Activated CD8-positive, alpha-beta memory T cell treated with anti-CD3 and anti-CD28 coated beads for 36 hours (primary cell): ENCODE measurements around the gene AMN1. TPM values are rescaled to one million over a fixed set of nuclear protein-coding genes. Genes with fewer than 3 reads are reported as not detected.
"Not testable (repeated sequence)": the region's sequence is repeated elsewhere in the genome, so short reads cannot be mapped to it uniquely, and the experiment has no call there.

ENCODE experiments used
- CTCF ChIA-PET: fragments of 350-600 bp; sonication (Branson Sonifier 250); formaldehyde crosslinking; loops from one replicate; lab custom pipeline; 2021; ENCODE audit warnings: antibody characterized with exemption; lab: Charles Lee
- POLR2A ChIA-PET: fragments of 350-600 bp; sonication (Branson Sonifier 250); formaldehyde crosslinking; loops from one replicate; lab custom pipeline; 2021; ENCODE audit warnings: antibody characterized with exemption; lab: Charles Lee
- total RNA-seq, 2 experiments: library from RNA; stranded (reverse); gene quantifications; one replicate each; pipeline ENCODE4 v1.2.3, GENCODE V29; 2021

Gene AMN1
- total RNA-seq, 2 experiments from 2014 or later: 2.4 to 2.7 TPM

- ChIA-PET POLR2A (no interaction called here), CTCF (no interaction called here)
Observed at GRCh38 chr12:31710021-31710818, 18.6 kb downstream of the AMN1 start.

GRCh38 chr12:31708118-31708517, 20.7 kb downstream of the AMN1 start:
- CTCF ChIA-PET, POLR2A ChIA-PET: not testable (repeated sequence)

GRCh38 chr12:31705621-31706020, 23.2 kb downstream of the AMN1 start:
- POLR2A ChIA-PET: no interaction called here
- CTCF ChIA-PET: no interaction called here

- ChIA-PET CTCF (interaction anchor here (0.6 kb wide), 1 partner anchor 307 kb away, joined by 3 read pairs; no protein-coding TSS in a partner anchor), POLR2A (no interaction called here)
Observed at GRCh38 chr12:31702047-31702446, 26.8 kb downstream of the AMN1 start.

- CTCF ChIA-PET: not testable (repeated sequence)
Observed at GRCh38 chr12:31689921-31690320, 38.9 kb downstream of the AMN1 start.

GRCh38 chr12:31687101-31687527, 41.7 kb downstream of the AMN1 start:
- ChIA-PET POLR2A (no interaction called here), CTCF (no interaction called here)

More at GRCh38 chr12:31689921-31690320, 38.9 kb downstream of the AMN1 start:
- POLR2A ChIA-PET: not testable (repeated sequence)

- ChIA-PET CTCF (interaction anchor here (0.6 to 1.3 kb wide), 3 partner anchors 9 to 165 kb away, joined by 3 to 4 read pairs (median 3); no protein-coding TSS in a partner anchor), POLR2A (interaction anchor here (0.6 kb wide), 2 partner anchors 12 to 623 kb away, joined by 4 to 5 read pairs; no protein-coding TSS in a partner anchor)
Observed at GRCh38 chr12:31685801-31686200, 43.0 kb downstream of the AMN1 start.

GRCh38 chr12:31682136-31682962, 46.5 kb downstream of the AMN1 start:
- POLR2A ChIA-PET: interaction anchor here (0.6 kb wide), 1 partner anchor 720 kb away, joined by 6 read pairs; no protein-coding TSS in a partner anchor

GRCh38 chr12:31672521-31672920, 56.3 kb downstream of the AMN1 start:
- ChIA-PET CTCF (no interaction called here), POLR2A (no interaction called here)

More at GRCh38 chr12:31682136-31682962, 46.5 kb downstream of the AMN1 start:
- CTCF ChIA-PET: interaction anchor here (0.6 to 1.6 kb wide), 7 partner anchors 20 to 379 kb away, joined by 3 to 5 read pairs (median 3); no protein-coding TSS in a partner anchor

- CTCF ChIA-PET: not testable (repeated sequence)
- POLR2A ChIA-PET: interaction anchor here (0.6 kb wide), 1 partner anchor 410 kb away, joined by 5 read pairs; no protein-coding TSS in a partner anchor
Observed at GRCh38 chr12:31669582-31669981, 59.2 kb downstream of the AMN1 start.

- POLR2A ChIA-PET: interaction anchor here (0.6 kb wide), 1 partner anchor 411 kb away, joined by 5 read pairs; no protein-coding TSS in a partner anchor
- CTCF ChIA-PET: no interaction called here
Observed at GRCh38 chr12:31669020-31669419, 59.8 kb downstream of the AMN1 start.

- ChIA-PET POLR2A (no interaction called here), CTCF (interaction anchor here (0.7 kb wide), 1 partner anchor 264 kb away, joined by 3 read pairs; no protein-coding TSS in a partner anchor)
Observed at GRCh38 chr12:31664038-31664437, 64.8 kb downstream of the AMN1 start.

GRCh38 chr12:31663576-31663975, 65.2 kb downstream of the AMN1 start:
- ChIA-PET POLR2A (no interaction called here), CTCF (interaction anchor here (1.5 kb wide), 1 partner anchor 19 kb away, joined by 4 read pairs; no protein-coding TSS in a partner anchor)

GRCh38 chr12:31662176-31662849, 66.5 kb downstream of the AMN1 start:
- ChIA-PET POLR2A (no interaction called here), CTCF (interaction anchor here (0.6 to 1.5 kb wide), 4 partner anchors 20 to 342 kb away, joined by 3 to 4 read pairs (median 3); no protein-coding TSS in a partner anchor)

GRCh38 chr12:31659087-31659942, 69.5 kb downstream of the AMN1 start, which contains the start of gene ETFBKMT:
Gene ETFBKMT (plus strand): TSS chr12:31659688. CDS start chr12:31661954, 2,266 bp downstream.
- ChIA-PET CTCF (interaction anchor here (0.6 kb wide), 2 partner anchors 104 to 374 kb away, joined by 4 read pairs; no protein-coding TSS in a partner anchor), POLR2A (interaction anchor here (0.6 to 1.5 kb wide), 6 partner anchors 34 to 1526 kb away, joined by 3 to 5 read pairs (median 3); partner anchors contain the start of genes RESF1 and SINHCAF)

- POLR2A ChIA-PET: interaction anchor here (0.6 to 1.5 kb wide), 4 partner anchors 301 to 1525 kb away, joined by 3 to 5 read pairs (median 4); partner anchors contain the start of genes RESF1 and SINHCAF
Observed at GRCh38 chr12:31658471-31659086, 70.2 kb downstream of the AMN1 start.

GRCh38 chr12:31655792-31656191, 73.0 kb downstream of the AMN1 start:
- ChIA-PET CTCF (no interaction called here), POLR2A (no interaction called here)

More at GRCh38 chr12:31658471-31659086, 70.2 kb downstream of the AMN1 start:
- CTCF ChIA-PET: no interaction called here
